GM12878 (cell line): Measurements from ENCODE around the gene DCTN5. TPM values are rescaled to one million over a fixed set of nuclear protein-coding genes. Genes with fewer than 3 reads are reported as not detected.

Source experiments
- E2F4 ChIP-seq: IDR thresholded peaks from 2 replicates; pipeline ENCODE4 v1.6.1; 2012; ENCODE audit warnings: low read depth, low read length, improper control_type of control experiment
- E2F8 ChIP-seq: fragments of 450-650 bp; IDR thresholded peaks from 2 replicates; pipeline ENCODE4 v1.6.1; 2018; ENCODE audit warnings: mild to moderate bottlenecking, low read depth, moderate library complexity; ENCODE audit not compliant: partially characterized antibody
- E4F1 ChIP-seq: fragments of 450-650 bp; IDR thresholded peaks from 2 replicates; pipeline ENCODE4 v1.6.1; 2018; ENCODE audit warnings: borderline replicate concordance, mild to moderate bottlenecking; ENCODE audit not compliant: partially characterized antibody
- HDGF ChIP-seq: fragments of 450-650 bp; IDR thresholded peaks from 2 replicates; pipeline ENCODE4 v1.6.1; 2016; ENCODE audit warnings: antibody characterized with exemption
- KLF5 ChIP-seq: fragments of 450-650 bp; IDR thresholded peaks from 2 replicates; pipeline ENCODE4 v1.6.1; 2014; ENCODE audit warnings: mild to moderate bottlenecking; ENCODE audit not compliant: partially characterized antibody
- MAX ChIP-seq: IDR thresholded peaks from 2 replicates; pipeline ENCODE4 v1.6.1; 2012; ENCODE audit warnings: low read depth, low read length, improper control_type of control experiment
- NFIC ChIP-seq: IDR thresholded peaks from 2 replicates; pipeline ENCODE4 v1.6.1; 2012; ENCODE audit warnings: low read depth, mild to moderate bottlenecking, inconsistent platforms, low read length, moderate library complexity
- NFXL1 ChIP-seq: fragments of 450-650 bp; IDR thresholded peaks from 2 replicates; pipeline ENCODE4 v1.6.1; 2017; ENCODE audit warnings: antibody characterized with exemption, mild to moderate bottlenecking, borderline replicate concordance
- POU2F2 ChIP-seq: IDR thresholded peaks from 3 replicates; pipeline ENCODE4 v1.6.1; 2011; ENCODE audit warnings: low read depth, mild to moderate bottlenecking, low read length, borderline replicate concordance
- RELB ChIP-seq: fragments of 450-650 bp; IDR thresholded peaks from 2 replicates; pipeline ENCODE4 v1.6.1; 2017; ENCODE audit warnings: low read depth, mild to moderate bottlenecking, moderate library complexity
- SIN3A ChIP-seq: IDR thresholded peaks from 2 replicates; pipeline ENCODE4 v1.6.1; 2012; ENCODE audit warnings: low read depth, low read length, improper control_type of control experiment
- SRF ChIP-seq, 2 experiments: IDR thresholded peaks; 2 replicates each; pipeline ENCODE4 v1.6.1; 2011; ENCODE audit warnings: low read depth in 2 of 2, low read length in 2 of 2, mild to moderate bottlenecking in 1 of 2, moderate library complexity in 1 of 2
- TCF12 ChIP-seq: IDR thresholded peaks from 2 replicates; pipeline ENCODE4 v1.6.1; 2011; ENCODE audit warnings: low read depth, mild to moderate bottlenecking, low read length
- TCF7 ChIP-seq: IDR thresholded peaks from 2 replicates; pipeline ENCODE4 v1.6.1; 2014; ENCODE audit warnings: antibody characterized with exemption, borderline replicate concordance
- ZBTB33 ChIP-seq: fragments of 450-650 bp; IDR thresholded peaks from 2 replicates; pipeline ENCODE4 v1.6.1; 2017; ENCODE audit warnings: mild to moderate bottlenecking
- ZNF384 ChIP-seq: IDR thresholded peaks from 2 replicates; pipeline ENCODE4 v1.6.1; 2012; ENCODE audit warnings: low read depth, mild to moderate bottlenecking, low read length, improper control_type of control experiment, borderline replicate concordance
- polyA plus RNA-seq, 11 experiments: library from polyadenylated mRNA; depleted of rRNA in 4 of 11; unstranded in 6 of 11; stranded (reverse) in 5 of 11; fragments of >200 nt; fragmentation: Nextera tagmentation in 4 of 11; fragmentation: Illumina TruSeq in 1 of 11; extraction: Ambion mirVana in 4 of 11; extraction: Trizol in 1 of 11; gene quantifications; 1 replicate in 1 of 11; 2 replicates in 10 of 11; pipeline versions ENCODE4 v1.2.1 to v1.2.3, GENCODE V29; 2011 to 2016; ENCODE audit warnings: inconsistent platforms in 2 of 11, missing spikeins in 2 of 11, low read depth in 1 of 11
- total RNA-seq, 4 experiments: library from RNA; depleted of rRNA in 3 of 4; stranded (reverse); fragments of >200 nt in 3 of 4; fragmentation: Illumina TruSeq in 1 of 4; extraction: Trizol in 1 of 4; gene quantifications; 2 replicates each; pipeline versions ENCODE4 v1.2.1 to v1.2.3, GENCODE V29; 2013 to 2021

The DCTN5 gene
- total and polyA plus RNA-seq, 10 of the 15 experiments (the other 5 are each of a cell fraction or from before 2014, with no cell fraction given): 49.1 to 153 (median 81.4) TPM

GRCh38 chr16:23640931-23641765 is at the start of gene DCTN5, which contains the start of gene PALB2 (continued):
- TF ChIP-seq ZBTB33: no peak
- no peak; the same call in 1 of the 2 replicates for TF ChIP-seq NFIC
- peak; percentile 71 for TF ChIP-seq E4F1
- TF ChIP-seq HDGF: no peak
- TF ChIP-seq NFXL1: no peak
- peak; percentile 76 for TF ChIP-seq E2F8
- peak; percentile 97 for TF ChIP-seq TCF12
- TF ChIP-seq TCF7: no peak
- TF ChIP-seq POU2F2: peak; percentile 76; the same call in 2 of the 3 replicates
- no peak for TF ChIP-seq ZNF384
- TF ChIP-seq RELB: peak; percentile 96
- TF ChIP-seq SIN3A: peak; percentile 97
- TF ChIP-seq KLF5: peak; percentile 88
- TF ChIP-seq SRF (IDR thresholded peaks at IDR 0.05; ENCODE audit: low read depth in 2 of 2, low read length in 2 of 2): peak; percentile 98 to 100
- peak; percentile 84 for TF ChIP-seq E2F4
- TF ChIP-seq MAX: peak; percentile 92
